Neural cell (in vitro differentiated cells): ENCODE measurements around the gene PCDHGB6. TPM values are rescaled to one million over a fixed set of nuclear protein-coding genes. Genes with fewer than 3 reads are reported as not detected.

Experiments
- H2AFZ ChIP-seq: fragments of 200-600, 300-800 bp; sonication (generic), shearing (Covaris generic); 2 replicates; pipeline ENCODE4 v1.6.0; 2014; ENCODE audit warnings: low read depth, mild to moderate bottlenecking, antibody characterized with exemption, low read length, moderate library complexity
- H3F3A ChIP-seq: fragments of 200-600 bp; shearing (Covaris generic); 2 replicates; pipeline ENCODE4 v1.6.1; 2016; ENCODE audit warnings: mild to moderate bottlenecking, moderate library complexity, mixed read lengths, antibody characterized with exemption, low read length; ENCODE audit not compliant: insufficient read depth, poor library complexity, severe bottlenecking
- H3K27ac ChIP-seq: fragments of 200-600, 300-800 bp; sonication (generic), shearing (Covaris generic); 2 replicates; pipeline ENCODE4 v1.5.1; 2014; ENCODE audit warnings: mild to moderate bottlenecking, low read length, moderate library complexity
- H3K27me3 ChIP-seq: fragments of 300-800, 200-600 bp; sonication (generic), shearing (Covaris generic); 2 replicates; pipeline ENCODE4 v1.6.0; 2014; ENCODE audit warnings: mild to moderate bottlenecking, low read depth, low read length, moderate library complexity; ENCODE audit not compliant: insufficient read depth
- H3K36me3 ChIP-seq: fragments of 300-800, 200-600 bp; sonication (generic), shearing (Covaris generic); 2 replicates; pipeline ENCODE4 v1.5.1; 2014; ENCODE audit warnings: mild to moderate bottlenecking, antibody characterized with exemption, low read length, moderate library complexity; ENCODE audit not compliant: insufficient read depth
- H3K4me2 ChIP-seq: fragments of 300-800, 200-600 bp; sonication (generic), shearing (Covaris generic); 2 replicates; pipeline ENCODE4 v1.6.0; 2014; ENCODE audit warnings: mild to moderate bottlenecking, low read length
- H3K4me3 ChIP-seq: fragments of 300-800, 200-600 bp; sonication (generic), shearing (Covaris generic); 2 replicates; pipeline ENCODE4 v1.5.1; 2014; ENCODE audit warnings: mild to moderate bottlenecking, low read length, moderate library complexity
- H3K79me2 ChIP-seq: fragments of 200-600 bp; shearing (Covaris generic); replicated peaks from 2 replicates; pipeline ENCODE4 v1.6.0; 2014; ENCODE audit warnings: mild to moderate bottlenecking, low read length, moderate library complexity; ENCODE audit not compliant: insufficient read depth
- H3K9ac ChIP-seq: fragments of 300-800, 200-600 bp; sonication (generic), shearing (Covaris generic); 2 replicates; pipeline ENCODE4 v1.6.1; 2016; ENCODE audit warnings: mild to moderate bottlenecking, low read length, mixed read lengths
- H3K9me2 ChIP-seq: fragments of 200-600 bp; shearing (Covaris generic); 2 replicates; pipeline ENCODE4 v1.6.1; 2016; ENCODE audit warnings: mild to moderate bottlenecking, low read length, mixed read lengths; ENCODE audit not compliant: insufficient read depth
- H3K9me3 ChIP-seq: fragments of 200-600, 300-800 bp; sonication (generic), shearing (Covaris generic); 2 replicates; pipeline ENCODE4 v1.6.1; 2016; ENCODE audit warnings: mild to moderate bottlenecking, mixed run types, low read length, moderate library complexity, mixed read lengths
- H4K20me1 ChIP-seq: fragments of 200-600 bp; shearing (Covaris generic); 2 replicates; pipeline ENCODE4 v1.6.1; 2016; ENCODE audit warnings: mild to moderate bottlenecking, mixed run types; ENCODE audit not compliant: insufficient read depth
- EP300 ChIP-seq: fragments of 450-650 bp; conservative IDR thresholded peaks from 2 replicates; pipeline ENCODE4 v1.6.1; 2014; ENCODE audit warnings: antibody characterized with exemption, mild to moderate bottlenecking, moderate library complexity; ENCODE audit not compliant: poor library complexity, severe bottlenecking
- EZH2 ChIP-seq: fragments of 200-600, 300-800 bp; shearing (Covaris generic), sonication (generic); IDR thresholded peaks from 2 replicates; pipeline ENCODE4 v1.6.1; 2014; ENCODE audit warnings: antibody characterized with exemption, low read length, borderline replicate concordance, mild to moderate bottlenecking; ENCODE audit not compliant: insufficient read depth, poor library complexity, severe bottlenecking
- MXI1 ChIP-seq: fragments of 450-650 bp; conservative IDR thresholded peaks from 2 replicates; pipeline ENCODE4 v1.6.1; 2014; ENCODE audit warnings: antibody characterized with exemption, mild to moderate bottlenecking; ENCODE audit not compliant: poor library complexity, severe bottlenecking
- POLR2AphosphoS5 ChIP-seq: IDR thresholded peaks from 2 replicates; pipeline ENCODE4 v1.6.1; 2012
- RAD21 ChIP-seq: fragments of 450-650 bp; conservative IDR thresholded peaks from 2 replicates; pipeline ENCODE4 v1.6.1; 2014; ENCODE audit warnings: antibody characterized with exemption, mild to moderate bottlenecking, moderate library complexity
- SMC3 ChIP-seq: fragments of 450-650 bp; conservative IDR thresholded peaks from 2 replicates; pipeline ENCODE4 v1.6.1; 2014; ENCODE audit warnings: antibody characterized with exemption, mild to moderate bottlenecking, moderate library complexity; ENCODE audit not compliant: poor library complexity
- TAF1 ChIP-seq: IDR thresholded peaks from 2 replicates; pipeline ENCODE4 v1.6.1; 2012; ENCODE audit warnings: low read depth
- polyA plus RNA-seq: library from polyadenylated mRNA; depleted of rRNA; stranded (reverse); fragments of >200 nt; gene quantifications from 2 replicates; pipeline ENCODE4 v1.2.3, GENCODE V29; 2014
- TF ChIP-seq, protein P1 (sequence below): IDR thresholded peaks from 2 replicates; pipeline ENCODE4 v1.6.1; 2012; ENCODE audit warnings: borderline replicate concordance
- TF ChIP-seq, protein P2 (sequence below): fragments of 450-650 bp; IDR thresholded peaks from 2 replicates; pipeline ENCODE4 v1.5.1; 2014; ENCODE audit warnings: antibody characterized with exemption, mild to moderate bottlenecking, moderate library complexity; ENCODE audit not compliant: poor library complexity, severe bottlenecking

Gene PCDHGB6
- polyA plus RNA-seq, 1 donor from 2014 or later = 29.2 TPM

DNA sequence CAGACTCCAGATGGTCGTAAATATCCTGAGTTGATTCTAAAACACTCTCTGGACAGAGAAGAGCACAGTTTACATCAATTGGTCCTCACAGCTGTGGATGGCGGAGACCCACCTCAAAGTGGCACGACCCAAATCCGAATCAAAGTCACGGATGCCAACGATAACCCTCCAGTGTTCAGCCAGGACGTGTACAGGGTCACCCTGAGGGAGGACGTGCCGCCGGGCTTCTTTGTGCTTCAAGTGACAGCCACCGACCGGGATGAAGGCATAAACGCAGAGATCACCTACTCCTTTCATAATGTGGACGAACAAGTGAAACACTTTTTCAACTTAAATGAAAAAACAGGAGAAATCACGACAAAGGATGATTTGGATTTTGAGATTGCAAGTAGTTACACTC lies 47.1 kb upstream of the PCDHGB6 start:
- Histone ChIP-seq H3F3A (no peaks in the 10 kb centered on the region), H4K20me1 (no peaks in the 10 kb centered on the region), H3K27me3 (no peaks in the 10 kb centered on the region), H3K27ac (no peak overlapping the region), H3K9me2 (no peaks in the 10 kb centered on the region), H3K9ac (no peak overlapping the region), H3K9me3 (peaks cover 44% of the 10 kb centered on the region), H3K4me3 (no peak overlapping the region), H3K4me2 (no peak overlapping the region), H3K36me3 (no peaks in the 10 kb centered on the region), H3K79me2 (no peaks in the 10 kb centered on the region), H2AFZ (no peak overlapping the region)
- no peak for TF ChIP-seq RAD21
- TF ChIP-seq, protein P1, sequence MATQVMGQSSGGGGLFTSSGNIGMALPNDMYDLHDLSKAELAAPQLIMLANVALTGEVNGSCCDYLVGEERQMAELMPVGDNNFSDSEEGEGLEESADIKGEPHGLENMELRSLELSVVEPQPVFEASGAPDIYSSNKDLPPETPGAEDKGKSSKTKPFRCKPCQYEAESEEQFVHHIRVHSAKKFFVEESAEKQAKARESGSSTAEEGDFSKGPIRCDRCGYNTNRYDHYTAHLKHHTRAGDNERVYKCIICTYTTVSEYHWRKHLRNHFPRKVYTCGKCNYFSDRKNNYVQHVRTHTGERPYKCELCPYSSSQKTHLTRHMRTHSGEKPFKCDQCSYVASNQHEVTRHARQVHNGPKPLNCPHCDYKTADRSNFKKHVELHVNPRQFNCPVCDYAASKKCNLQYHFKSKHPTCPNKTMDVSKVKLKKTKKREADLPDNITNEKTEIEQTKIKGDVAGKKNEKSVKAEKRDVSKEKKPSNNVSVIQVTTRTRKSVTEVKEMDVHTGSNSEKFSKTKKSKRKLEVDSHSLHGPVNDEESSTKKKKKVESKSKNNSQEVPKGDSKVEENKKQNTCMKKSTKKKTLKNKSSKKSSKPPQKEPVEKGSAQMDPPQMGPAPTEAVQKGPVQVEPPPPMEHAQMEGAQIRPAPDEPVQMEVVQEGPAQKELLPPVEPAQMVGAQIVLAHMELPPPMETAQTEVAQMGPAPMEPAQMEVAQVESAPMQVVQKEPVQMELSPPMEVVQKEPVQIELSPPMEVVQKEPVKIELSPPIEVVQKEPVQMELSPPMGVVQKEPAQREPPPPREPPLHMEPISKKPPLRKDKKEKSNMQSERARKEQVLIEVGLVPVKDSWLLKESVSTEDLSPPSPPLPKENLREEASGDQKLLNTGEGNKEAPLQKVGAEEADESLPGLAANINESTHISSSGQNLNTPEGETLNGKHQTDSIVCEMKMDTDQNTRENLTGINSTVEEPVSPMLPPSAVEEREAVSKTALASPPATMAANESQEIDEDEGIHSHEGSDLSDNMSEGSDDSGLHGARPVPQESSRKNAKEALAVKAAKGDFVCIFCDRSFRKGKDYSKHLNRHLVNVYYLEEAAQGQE = no peak
- TF ChIP-seq, protein P2, sequence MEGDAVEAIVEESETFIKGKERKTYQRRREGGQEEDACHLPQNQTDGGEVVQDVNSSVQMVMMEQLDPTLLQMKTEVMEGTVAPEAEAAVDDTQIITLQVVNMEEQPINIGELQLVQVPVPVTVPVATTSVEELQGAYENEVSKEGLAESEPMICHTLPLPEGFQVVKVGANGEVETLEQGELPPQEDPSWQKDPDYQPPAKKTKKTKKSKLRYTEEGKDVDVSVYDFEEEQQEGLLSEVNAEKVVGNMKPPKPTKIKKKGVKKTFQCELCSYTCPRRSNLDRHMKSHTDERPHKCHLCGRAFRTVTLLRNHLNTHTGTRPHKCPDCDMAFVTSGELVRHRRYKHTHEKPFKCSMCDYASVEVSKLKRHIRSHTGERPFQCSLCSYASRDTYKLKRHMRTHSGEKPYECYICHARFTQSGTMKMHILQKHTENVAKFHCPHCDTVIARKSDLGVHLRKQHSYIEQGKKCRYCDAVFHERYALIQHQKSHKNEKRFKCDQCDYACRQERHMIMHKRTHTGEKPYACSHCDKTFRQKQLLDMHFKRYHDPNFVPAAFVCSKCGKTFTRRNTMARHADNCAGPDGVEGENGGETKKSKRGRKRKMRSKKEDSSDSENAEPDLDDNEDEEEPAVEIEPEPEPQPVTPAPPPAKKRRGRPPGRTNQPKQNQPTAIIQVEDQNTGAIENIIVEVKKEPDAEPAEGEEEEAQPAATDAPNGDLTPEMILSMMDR = no peak
- no peak for TF ChIP-seq EZH2
- TF ChIP-seq EP300 = no peak
- TF ChIP-seq MXI1 = no peak
- TF ChIP-seq POLR2AphosphoS5 = no peak
- no peak for TF ChIP-seq SMC3
- no peak for TF ChIP-seq TAF1

DNA sequence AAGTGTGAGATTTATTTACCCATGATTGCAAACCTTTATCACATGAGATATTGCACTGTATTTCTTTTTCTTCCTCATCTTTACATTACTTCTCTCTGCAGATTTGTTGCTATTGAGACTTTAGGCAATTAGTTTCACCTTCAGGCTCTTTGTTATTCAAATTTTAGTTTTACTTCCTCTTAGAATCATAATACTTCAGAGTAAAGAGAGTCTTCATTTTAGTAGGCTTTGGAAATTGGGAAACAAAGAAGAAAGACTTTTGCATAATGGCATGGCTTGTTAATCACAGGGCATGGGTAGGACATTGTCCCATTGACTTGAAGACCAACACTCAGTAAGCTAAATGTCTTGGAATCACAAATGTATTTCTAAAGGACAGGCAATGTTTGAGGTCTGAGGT lies 45.1 kb upstream of the PCDHGB6 start:
- Histone ChIP-seq H3K27ac (no peak overlapping the region), H3F3A (no peaks in the 10 kb centered on the region), H4K20me1 (no peaks in the 10 kb centered on the region), H2AFZ (no peak overlapping the region), H3K9me3 (peaks cover 45% of the 10 kb centered on the region), H3K9ac (no peak overlapping the region), H3K27me3 (no peaks in the 10 kb centered on the region), H3K4me3 (no peak overlapping the region), H3K36me3 (no peaks in the 10 kb centered on the region), H3K4me2 (no peak overlapping the region), H3K9me2 (no peaks in the 10 kb centered on the region), H3K79me2 (no peaks in the 10 kb centered on the region)
- TF ChIP-seq EP300 = no peak
- TF ChIP-seq POLR2AphosphoS5 = no peak
- no peak for TF ChIP-seq MXI1
- TF ChIP-seq, protein P1 = no peak
- no peak for TF ChIP-seq SMC3
- no peak for TF ChIP-seq RAD21
- TF ChIP-seq, protein P2 = no peak
